ENCODE data around the gene ZNF121.
"Not testable (repeated sequence)": the region's sequence is repeated elsewhere in the genome, so short reads cannot be mapped to it uniquely, and the experiment has no call there.

Gene ZNF121

DNA sequence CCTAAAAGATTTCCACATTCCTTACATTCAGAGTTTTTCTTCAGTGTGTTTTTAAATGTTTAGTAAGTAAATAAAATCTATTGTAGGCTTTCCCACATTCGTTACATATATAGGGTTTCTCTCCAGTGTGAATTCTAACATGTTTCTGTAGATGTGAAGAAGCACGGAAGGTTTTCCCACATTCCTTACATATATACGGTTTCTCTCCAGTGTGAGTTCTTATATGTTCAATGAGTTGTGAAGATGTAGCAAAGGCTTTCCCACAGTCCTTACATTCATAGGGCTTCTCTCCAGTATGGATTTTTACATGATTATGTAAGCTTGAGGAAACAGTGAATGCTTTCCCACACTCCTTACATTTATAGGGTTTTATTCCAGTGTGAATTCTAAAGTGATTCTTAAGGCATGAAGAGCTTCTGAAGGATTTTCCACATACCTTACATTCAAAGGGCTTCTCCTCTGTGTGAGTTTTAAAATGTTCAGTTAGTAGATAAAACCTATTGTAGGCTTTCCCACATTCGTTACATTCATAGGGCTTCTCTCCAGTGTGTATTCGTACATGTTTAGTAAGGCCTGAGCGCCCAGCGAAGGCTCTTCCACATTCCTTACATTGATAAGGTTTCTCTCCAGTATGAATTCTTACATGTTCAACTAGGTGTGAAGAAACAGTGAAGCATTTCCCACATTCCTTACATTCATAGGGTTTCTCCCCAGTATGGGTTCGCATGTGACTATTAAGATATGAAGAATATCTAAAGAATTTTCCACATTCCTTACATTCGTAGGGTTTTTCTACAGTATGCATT lies 18.2 kb downstream of the ZNF121 start:
- Mint-ChIP-seq H3K4me3 (no peak overlapping the region), H3K27ac (no peak overlapping the region), H3K27me3 (ENCODE audit: low read depth) (no peaks in the 10 kb centered on the region), H3K9me3 (peaks cover 72% of the 10 kb centered on the region), H3K4me1 (ENCODE audit: low read depth) (no peaks in the 10 kb centered on the region), H3K36me3 (ENCODE audit: low read depth) (peaks cover 83% of the 10 kb centered on the region)

DNA sequence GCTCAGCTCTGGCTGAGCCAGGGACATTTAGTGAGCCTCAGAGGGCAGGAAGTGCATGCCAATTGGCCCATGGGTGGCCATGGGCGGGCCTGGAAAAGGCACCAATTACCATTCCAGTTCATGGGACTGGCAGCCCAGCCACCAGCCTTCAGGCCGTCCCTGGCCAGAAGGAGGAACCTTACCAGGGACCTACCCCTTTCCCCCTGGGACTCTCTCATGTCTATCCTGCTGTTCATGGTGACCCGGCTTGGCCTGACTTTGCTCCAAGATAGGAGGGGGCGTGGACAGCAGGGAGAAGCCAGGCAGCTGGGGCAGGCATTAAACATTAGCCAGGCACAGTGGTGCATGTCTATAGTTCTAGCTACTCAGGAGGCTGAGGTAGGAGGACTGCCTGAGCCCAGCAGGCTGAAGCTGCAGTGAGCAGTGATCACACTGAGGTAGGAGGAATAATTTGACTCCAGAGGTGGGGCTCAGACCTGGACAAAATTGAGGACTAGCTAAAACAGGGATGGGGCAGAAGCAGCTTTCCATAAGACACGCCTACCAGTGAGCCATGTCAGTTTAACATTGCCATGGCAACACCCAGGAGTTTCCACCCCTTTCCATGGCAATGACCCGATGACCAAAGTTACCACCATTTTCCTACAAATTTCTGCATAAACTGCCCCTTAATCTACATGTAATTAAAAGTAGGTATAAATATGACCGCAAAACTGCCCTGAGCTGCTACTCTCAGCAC lies 31.6 kb downstream of the ZNF121 start:
- no peaks in the 10 kb centered on the region for H3K4me1 Mint-ChIP-seq (ENCODE audit: low read depth)
- H3K27me3 Mint-ChIP-seq (ENCODE audit: low read depth), result no peaks in the 10 kb centered on the region

DNA sequence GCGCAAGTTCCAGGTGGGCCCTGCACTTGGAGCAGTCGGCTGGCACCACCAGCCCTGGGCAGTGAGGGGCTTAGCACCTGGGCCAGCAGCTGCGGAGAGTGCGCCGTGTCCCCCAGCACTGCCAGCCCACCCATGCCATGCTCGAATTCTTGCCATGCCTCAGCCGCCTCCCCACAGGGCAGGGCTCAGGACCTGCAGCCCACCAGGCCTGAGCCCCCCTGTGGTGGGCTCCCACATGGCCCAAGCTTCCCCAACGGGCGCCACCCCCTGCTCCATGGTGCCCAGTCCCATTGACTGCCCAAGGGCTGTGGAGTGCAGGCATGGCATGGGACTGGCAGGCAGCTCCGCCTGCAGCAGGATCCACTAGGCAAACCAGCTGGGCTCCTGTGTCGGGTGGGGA lies 36.4 kb downstream of the ZNF121 start:
- Mint-ChIP-seq H3K27me3 (ENCODE audit: low read depth) (no peaks in the 10 kb centered on the region), H3K36me3 (ENCODE audit: low read depth) (peaks cover 4% of the 10 kb centered on the region), H3K4me3 (no peak overlapping the region), H3K9me3 (peaks cover 36% of the 10 kb centered on the region), H3K27ac (no peak overlapping the region), H3K4me1 (ENCODE audit: low read depth) (no peaks in the 10 kb centered on the region)

More for the DNA sequence above, 31.6 kb downstream of the ZNF121 start:
- peaks cover 49% of the 10 kb centered on the region for H3K9me3 Mint-ChIP-seq
- peaks cover 8% of the 10 kb centered on the region for H3K36me3 Mint-ChIP-seq (ENCODE audit: low read depth)
- H3K27ac Mint-ChIP-seq, result no peak overlapping the region
- H3K4me3 Mint-ChIP-seq, result no peak overlapping the region

DNA sequence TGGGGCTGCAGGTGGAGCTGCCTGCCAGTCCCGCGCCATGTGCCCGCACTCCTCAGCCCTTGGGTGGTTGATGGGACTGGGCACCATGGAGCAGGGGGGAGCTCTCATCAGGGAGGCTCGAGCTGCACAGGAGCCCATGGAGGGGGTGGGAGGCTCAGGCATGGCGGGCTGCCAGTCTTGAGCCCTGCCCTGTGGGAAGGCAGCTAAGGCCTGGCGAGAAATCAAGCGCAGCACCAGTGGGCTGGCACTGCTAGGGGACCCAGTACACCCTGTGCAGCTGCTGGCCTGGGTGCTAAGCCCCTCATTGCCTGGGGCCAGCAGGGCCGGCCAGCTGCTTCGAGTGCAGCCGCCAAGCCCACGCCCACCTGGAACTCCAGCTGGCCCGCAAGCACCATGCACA lies 43.0 kb downstream of the ZNF121 start:
- Mint-ChIP-seq H3K9me3 (peaks cover 27% of the 10 kb centered on the region), H3K36me3 (ENCODE audit: low read depth) (peaks cover 21% of the 10 kb centered on the region), H3K4me1 (ENCODE audit: low read depth) (peaks cover 11% of the 10 kb centered on the region)
- H3K4me3 Mint-ChIP-seq; H3K27ac Mint-ChIP-seq; H3K27me3 Mint-ChIP-seq (ENCODE audit: low read depth): not testable (repeated sequence)

DNA sequence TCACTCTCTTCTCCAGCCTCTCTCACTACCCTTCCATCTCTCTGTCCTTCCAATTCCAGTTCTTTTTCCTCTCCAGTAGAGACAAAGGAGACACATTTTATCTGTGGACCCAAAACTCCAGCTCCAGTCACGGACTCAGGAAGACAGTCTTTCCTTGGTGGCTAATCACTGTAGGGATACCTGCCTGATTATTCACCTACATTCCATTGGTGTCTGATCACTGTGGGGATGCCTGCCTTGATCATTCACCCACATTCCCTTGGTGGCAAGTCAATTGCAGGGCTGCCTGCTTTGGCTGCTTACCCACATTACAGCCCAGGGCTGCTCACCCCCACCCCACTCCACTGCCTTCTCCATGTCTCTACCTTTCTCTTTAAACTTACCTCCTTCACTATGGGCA lies 44.4 kb downstream of the ZNF121 start:
- H3K9me3 Mint-ChIP-seq, result peaks cover 41% of the 10 kb centered on the region

DNA sequence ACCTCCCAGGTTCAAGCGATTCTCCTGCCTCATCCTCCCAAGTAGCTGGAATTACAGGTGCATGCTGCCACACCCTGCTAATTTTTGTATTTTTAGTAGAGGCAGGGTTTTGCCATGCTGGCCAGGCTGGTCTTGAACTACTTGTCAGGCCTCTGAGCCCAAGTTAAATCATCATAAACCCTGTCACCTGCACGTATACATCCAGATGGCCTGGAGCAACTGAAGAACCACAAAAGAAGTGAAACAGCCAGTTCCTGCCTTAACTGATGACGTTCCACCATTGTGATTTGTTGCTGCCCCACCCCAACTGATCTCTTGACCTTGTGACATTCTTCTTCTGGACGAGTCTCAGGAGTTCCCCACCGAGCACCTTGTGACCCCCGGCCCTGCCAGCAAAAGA lies 45.1 kb downstream of the ZNF121 start:
- H3K36me3 Mint-ChIP-seq (ENCODE audit: low read depth), result peaks cover 42% of the 10 kb centered on the region
- H3K4me1 Mint-ChIP-seq (ENCODE audit: low read depth), result peaks cover 11% of the 10 kb centered on the region
- H3K9me3 Mint-ChIP-seq, result peaks cover 46% of the 10 kb centered on the region
- not testable (repeated sequence) for H3K27me3 Mint-ChIP-seq (ENCODE audit: low read depth)
- peak overlapping the region; percentile 99 for H3K27ac Mint-ChIP-seq
- peak overlapping the region; percentile 99 for H3K4me3 Mint-ChIP-seq

More for the DNA sequence above, 44.4 kb downstream of the ZNF121 start:
- H3K4me1 Mint-ChIP-seq (ENCODE audit: low read depth), result peaks cover 11% of the 10 kb centered on the region
- peak overlapping the region; percentile 72 for H3K4me3 Mint-ChIP-seq
- peaks cover 35% of the 10 kb centered on the region for H3K36me3 Mint-ChIP-seq (ENCODE audit: low read depth)
- H3K27ac Mint-ChIP-seq, result peak overlapping the region; percentile 69
- H3K27me3 Mint-ChIP-seq (ENCODE audit: low read depth), result not testable (repeated sequence)

DNA sequence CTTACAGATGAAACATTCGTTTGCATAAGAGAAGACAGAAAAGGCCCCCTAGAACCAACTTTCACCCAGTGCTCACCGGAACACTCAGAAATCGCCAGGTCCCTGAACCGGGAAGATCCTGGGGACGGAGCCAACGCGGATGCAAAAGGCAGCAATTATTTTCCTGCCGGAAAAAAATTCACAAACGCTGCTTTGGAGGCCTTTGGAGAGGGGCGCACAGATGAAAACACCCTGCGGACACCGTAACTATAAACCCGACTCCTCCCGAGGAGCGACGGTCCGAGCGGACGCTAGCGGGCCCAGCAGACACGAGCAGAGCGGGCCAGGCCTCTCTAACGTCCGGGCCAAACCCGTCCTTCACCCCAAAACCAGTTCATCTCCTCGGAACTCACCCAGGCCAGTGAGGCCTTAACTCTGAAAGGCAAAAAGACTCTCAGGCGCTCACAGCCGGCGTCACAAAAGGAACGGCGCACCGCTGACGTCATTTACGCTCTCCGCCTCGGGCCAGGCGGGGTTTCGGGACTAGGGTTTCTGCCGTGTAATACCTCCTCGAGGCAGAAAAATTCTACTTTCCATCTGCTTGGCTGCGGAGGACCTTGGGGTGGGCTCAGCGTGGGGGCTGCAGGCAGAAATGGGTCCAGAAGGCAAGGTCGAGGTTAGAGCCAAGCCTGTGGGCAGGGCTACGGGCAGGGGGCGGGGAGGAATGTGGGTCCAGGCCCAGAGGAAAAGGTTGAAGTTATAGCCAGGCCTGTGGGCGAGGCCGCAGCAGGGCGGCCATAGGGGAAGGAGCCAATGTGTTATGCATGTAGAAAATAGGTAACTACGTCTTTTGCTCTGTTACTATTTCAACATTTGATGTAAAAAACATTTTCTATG lies 45.9 kb downstream of the ZNF121 start, which contains the start of gene ZNF426:
Gene ZNF426, minus strand, starts transcription at position 463 of the 876 bp plus-strand sequence. CDS start 2,413 bp downstream, outside the sequence.
- H3K9me3 Mint-ChIP-seq, result peaks cover 54% of the 10 kb centered on the region
- H3K4me3 Mint-ChIP-seq, result peak within 1 kb of the TSS; percentile 99
- H3K4me1 Mint-ChIP-seq (ENCODE audit: low read depth), result peaks cover 11% of the 10 kb centered on the region
- H3K27me3 Mint-ChIP-seq (ENCODE audit: low read depth), result no peaks in the 10 kb centered on the region
- H3K36me3 Mint-ChIP-seq (ENCODE audit: low read depth), result peaks cover 50% of the 10 kb centered on the region
- peak within 1 kb of the TSS; percentile 99 for H3K27ac Mint-ChIP-seq

DNA sequence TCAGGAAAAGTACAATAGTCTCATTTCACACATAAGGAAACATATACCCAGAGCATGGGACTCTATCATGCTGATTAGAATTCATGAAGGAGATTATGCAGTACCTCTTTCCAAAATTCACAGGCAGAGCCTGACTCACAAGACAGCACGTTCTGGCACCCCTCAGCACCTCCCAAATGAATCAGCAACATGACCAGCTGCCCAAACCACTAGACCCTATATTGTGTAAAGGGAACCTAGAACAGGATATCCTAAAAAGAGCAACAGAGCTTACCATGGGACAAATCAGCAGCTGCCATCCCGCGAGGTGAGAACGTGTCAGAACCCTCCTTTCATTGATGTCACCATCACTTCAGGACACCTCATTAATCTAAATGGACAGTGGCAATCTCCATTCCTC lies 48.4 kb downstream of the ZNF121 start:
- no peaks in the 10 kb centered on the region for H3K27me3 Mint-ChIP-seq (ENCODE audit: low read depth)
- H3K36me3 Mint-ChIP-seq (ENCODE audit: low read depth), result peaks cover 74% of the 10 kb centered on the region
- H3K4me3 Mint-ChIP-seq, result no peak overlapping the region
- no peak overlapping the region for H3K27ac Mint-ChIP-seq
- peaks cover 11% of the 10 kb centered on the region for H3K4me1 Mint-ChIP-seq (ENCODE audit: low read depth)
- H3K9me3 Mint-ChIP-seq, result peaks cover 69% of the 10 kb centered on the region

DNA sequence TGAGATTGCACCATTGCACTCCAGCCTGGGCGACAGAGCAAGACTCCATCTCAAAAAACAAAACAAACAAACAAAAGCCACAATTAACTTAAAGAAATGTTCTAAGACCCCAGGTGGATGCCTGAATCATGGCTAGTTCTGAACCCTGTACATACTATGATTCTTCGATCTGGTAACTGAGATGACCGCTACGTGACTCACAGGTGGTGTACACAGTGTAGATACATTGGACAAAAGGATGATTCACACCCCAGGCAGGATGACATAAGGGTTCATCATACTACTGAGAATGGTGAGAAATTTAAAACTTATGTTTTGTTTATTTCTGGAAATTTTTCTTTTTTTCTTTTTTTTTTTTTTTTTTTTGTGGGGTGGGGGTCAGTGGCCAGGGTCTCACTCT lies 52.4 kb downstream of the ZNF121 start:
- no peaks in the 10 kb centered on the region for H3K4me1 Mint-ChIP-seq (ENCODE audit: low read depth)
- H3K27me3 Mint-ChIP-seq (ENCODE audit: low read depth), result no peaks in the 10 kb centered on the region
- H3K9me3 Mint-ChIP-seq, result peaks cover 80% of the 10 kb centered on the region
- no peak overlapping the region for H3K4me3 Mint-ChIP-seq
- H3K36me3 Mint-ChIP-seq (ENCODE audit: low read depth), result peaks cover 91% of the 10 kb centered on the region
- no peak overlapping the region for H3K27ac Mint-ChIP-seq

DNA sequence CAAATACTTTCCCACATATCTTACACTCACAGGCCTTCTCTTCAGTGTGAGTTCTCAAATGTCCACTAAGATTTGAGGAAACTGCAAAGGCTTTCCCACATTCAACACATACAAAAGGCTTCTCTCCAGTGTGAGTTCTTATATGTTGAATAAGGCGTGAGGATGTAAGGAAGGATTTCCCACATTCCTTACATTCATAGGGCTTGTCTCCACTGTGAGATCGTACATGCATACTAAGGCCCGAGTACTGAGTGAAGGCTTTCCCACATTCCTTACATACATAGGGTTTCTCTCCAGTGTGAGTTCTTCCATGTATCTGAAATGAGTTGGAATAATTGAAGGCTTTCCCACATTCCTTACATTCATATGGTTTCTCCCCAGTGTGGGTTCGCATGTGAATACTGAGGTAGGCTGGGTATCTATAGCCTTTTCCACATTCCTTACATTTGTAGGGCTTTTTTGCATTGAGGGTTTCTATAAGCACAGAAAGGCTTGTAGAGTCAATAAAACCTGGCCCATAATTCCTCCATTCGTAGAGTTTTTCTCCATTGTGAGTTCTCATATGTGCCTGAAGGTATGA lies 55.5 kb downstream of the ZNF121 start:
- no peak overlapping the region for H3K4me3 Mint-ChIP-seq
- no peaks in the 10 kb centered on the region for H3K27me3 Mint-ChIP-seq (ENCODE audit: low read depth)
- H3K9me3 Mint-ChIP-seq, result peaks cover 79% of the 10 kb centered on the region
- no peaks in the 10 kb centered on the region for H3K4me1 Mint-ChIP-seq (ENCODE audit: low read depth)
- peaks cover 75% of the 10 kb centered on the region for H3K36me3 Mint-ChIP-seq (ENCODE audit: low read depth)
- H3K27ac Mint-ChIP-seq, result no peak overlapping the region

DNA sequence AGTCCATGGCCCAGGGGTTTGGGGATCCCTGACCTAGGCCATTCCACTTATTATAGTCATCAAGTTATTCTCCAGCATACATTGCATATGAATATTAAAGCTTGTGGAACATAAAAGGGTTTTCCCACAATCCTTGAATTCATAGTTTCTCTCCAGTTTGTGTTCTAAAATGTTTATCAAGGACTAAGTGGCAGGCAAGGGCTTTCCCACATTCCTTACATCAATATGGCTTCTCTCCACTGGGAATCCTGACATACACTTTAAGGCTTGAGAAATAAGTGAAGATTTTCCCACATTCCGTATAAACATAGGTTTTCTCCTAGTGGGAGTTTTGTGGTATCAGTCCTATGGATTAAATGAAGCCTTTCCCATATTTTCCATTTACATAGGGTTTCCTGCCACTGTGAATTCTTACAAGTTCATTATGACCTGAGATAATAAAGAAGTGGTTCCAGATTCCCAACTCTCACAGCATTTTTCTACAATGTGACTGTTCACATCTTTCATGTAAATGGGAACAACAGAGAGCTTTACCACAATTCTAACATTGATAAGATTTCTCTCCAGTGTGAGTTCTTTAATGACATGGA lies 60.3 kb downstream of the ZNF121 start:
- peaks cover 35% of the 10 kb centered on the region for H3K36me3 Mint-ChIP-seq (ENCODE audit: low read depth)
- no peak overlapping the region for H3K27ac Mint-ChIP-seq
- peaks cover 71% of the 10 kb centered on the region for H3K9me3 Mint-ChIP-seq
- no peaks in the 10 kb centered on the region for H3K27me3 Mint-ChIP-seq (ENCODE audit: low read depth)
- H3K4me1 Mint-ChIP-seq (ENCODE audit: low read depth), result no peaks in the 10 kb centered on the region
- H3K4me3 Mint-ChIP-seq, result no peak overlapping the region

Data from T-helper 1 cell treated with Interleukin-12 subunit alpha and Interleukin-12 subunit beta and Interleukin-4 antibody, amounts not matched to agents 30 μg/mL and 1 μg/mL, for 36 hours (primary cell).